Esophagus muscularis mucosa (tissue), 4 donors: ENCODE data around the gene GNS. TPM values are rescaled to one million over a fixed set of nuclear protein-coding genes. Genes with fewer than 3 reads are reported as not detected.
A peak's percentile ranks its signal among the peaks of the same experiment; 100 is the strongest.

Experiments used
- DNase-seq: peaks from one replicate; pipeline ENCODE4 v3.0.0-alpha.2; 2017; ENCODE audit errors: extremely low spot score
- H3K27ac ChIP-seq, 4 donors: fragments of 200-600 bp; sonication (generic); replicated peaks in 1 of 4; 1 replicate in 3 of 4; 2 replicates in 1 of 4; pipeline ENCODE4 v1.5.1; 2016 to 2019; ENCODE audit warnings: mild to moderate bottlenecking in 1 of 4
- H3K27me3 ChIP-seq, 4 donors: fragments of 200-600 bp; sonication (generic); one replicate each; pipeline versions ENCODE4 v1.5.1 to v1.6.0; 2016 to 2019
- H3K36me3 ChIP-seq, 4 donors: fragments of 200-600 bp; sonication (generic); one replicate each; pipeline ENCODE4 v1.5.1; 2016 to 2019
- H3K4me1 ChIP-seq, 4 donors: fragments of 200-600 bp; sonication (generic); one replicate each; pipeline ENCODE4 v1.5.1; 2016 to 2019
- H3K4me3 ChIP-seq, 4 donors: fragments of 200-600 bp; sonication (generic); 1 replicate in 2 of 4; 2 replicates in 2 of 4; pipeline ENCODE4 v1.5.1; 2016 to 2019; ENCODE audit warnings: mild to moderate bottlenecking in 4 of 4, moderate library complexity in 1 of 4
- H3K9me3 ChIP-seq, 4 donors: fragments of 200-600 bp; sonication (generic); 1 replicate in 3 of 4; 2 replicates in 1 of 4; pipeline ENCODE4 v1.5.1; 2016 to 2019
- CTCF ChIP-seq, 3 experiments: fragments of 200-600 bp in 2 of 3; fragments of 450-650 bp in 1 of 3; sonication (generic) in 2 of 3; IDR thresholded peaks; one replicate each; pipeline ENCODE4 v1.5.1; 2017 to 2019; ENCODE audit warnings: antibody characterized with exemption in 3 of 3, mild to moderate bottlenecking in 2 of 3, moderate library complexity in 1 of 3
- EP300 ChIP-seq: sonication (generic); formaldehyde crosslinking; IDR thresholded peaks from one replicate; pipeline ENCODE4 v1.6.1; 2017; ENCODE audit warnings: antibody characterized with exemption
- POLR2A ChIP-seq: fragments of 450-650 bp; IDR thresholded peaks from one replicate; pipeline ENCODE4 v1.6.1; 2017; ENCODE audit warnings: antibody characterized with exemption, moderate library complexity, mild to moderate bottlenecking, low read depth
- POLR2AphosphoS5 ChIP-seq, 2 donors: sonication (generic); formaldehyde crosslinking; IDR thresholded peaks; one replicate each; pipeline ENCODE4 v1.6.1; 2017; ENCODE audit warnings: antibody characterized with exemption in 2 of 2
- WGBS: methylation state at CpG from one replicate; pipeline ENCODE4 v1.1.5; 2018; 5-methylcytosine and 5-hydroxymethylcytosine counted together
- intact Hi-C: fragments of 100-400 bp; cut with DNase I; formaldehyde crosslinking; loops from one replicate; pipeline ENCODE4 v1.15.1; 2023
- total RNA-seq, 4 donors: library from RNA; depleted of rRNA; stranded (reverse); fragments of >200 nt; gene quantifications; one replicate each; pipeline versions ENCODE4 v1.1.0 to v1.2.1, GENCODE V29; 2016

The GNS gene
- 10 to 100 TPM; 71.0 to 92.9 (median 89.9) TPM for total RNA-seq

GRCh38 chr12:64759035-64759894, at the start of gene GNS:
Gene GNS (minus strand): TSS chr12:64759406. CDS start chr12:64759276, 130 bp downstream.
- H3K4me3 ChIP-seq, result peak within 1 kb of the TSS; percentile 72 to 99 (median 89)
- intact Hi-C loops, result no loop called here
- WGBS, result under 1% methylated on average over 53 of the region's 67 CpGs
- peaks cover 16 to 36% (median 27%) of the 10 kb centered on the region in 4 donors for H3K4me1 ChIP-seq
- H3K36me3 ChIP-seq, result peaks cover 0 to 8% (median 2%) of the 10 kb centered on the region in 4 donors
- H3K27me3 ChIP-seq, result no peaks in the 10 kb centered on the region
- peak; percentile 6 for TF ChIP-seq POLR2A
- peak in 1 of 3 experiments; percentile 8 for TF ChIP-seq CTCF (IDR thresholded peaks at IDR 0.05)
- TF ChIP-seq POLR2AphosphoS5 (IDR thresholded peaks at IDR 0.05), result peak; percentile 79 to 93
- peak; percentile 53 for TF ChIP-seq EP300
- no peaks in the 10 kb centered on the region for H3K9me3 ChIP-seq
- H3K27ac ChIP-seq, result peak within 1 kb of the TSS; percentile 82 to 93 (median 87)
- peak; percentile 99 for DNase-seq

- no peak overlapping the region for H3K27ac ChIP-seq
- TF ChIP-seq CTCF (IDR thresholded peaks at IDR 0.05) (no peak), EP300 (no peak), POLR2A (no peak), POLR2AphosphoS5 (IDR thresholded peaks at IDR 0.05) (no peak)
- no peak overlapping the region for H3K4me3 ChIP-seq
- no peaks in the 10 kb centered on the region for H3K9me3 ChIP-seq
- intact Hi-C loops, result no loop called here
- H3K27me3 ChIP-seq, result peaks cover 0 to 17% (median 0%) of the 10 kb centered on the region in 4 donors
- H3K36me3 ChIP-seq, result no peaks in the 10 kb centered on the region
- WGBS, result 46% methylated on average over 5 of the region's 5 CpGs
- DNase-seq, result no peak
- no peaks in the 10 kb centered on the region for H3K4me1 ChIP-seq
These were observed 48.9 kb upstream of the GNS start for GRCh38 chr12:64808110-64808509.

- Histone ChIP-seq H3K36me3 (no peaks in the 10 kb centered on the region), H3K27me3 (peaks cover 0 to 17% (median 0%) of the 10 kb centered on the region in 4 donors), H3K4me3 (no peak overlapping the region), H3K9me3 (no peaks in the 10 kb centered on the region), H3K4me1 (no peaks in the 10 kb centered on the region), H3K27ac (no peak overlapping the region)
- 74% methylated on average over 7 of the region's 7 CpGs for WGBS
- no peak for DNase-seq
- TF ChIP-seq CTCF (IDR thresholded peaks at IDR 0.05) (no peak), POLR2A (no peak), EP300 (no peak)
- intact Hi-C loops, result no loop called here
These were observed 47.6 kb upstream of the GNS start for GRCh38 chr12:64806593-64807460.

GRCh38 chr12:64806173-64806572, 47.0 kb upstream of the GNS start:
- Histone ChIP-seq H3K4me3 (no peak overlapping the region), H3K27ac (no peak overlapping the region), H3K27me3 (peaks cover 0 to 17% (median 0%) of the 10 kb centered on the region in 4 donors), H3K36me3 (no peaks in the 10 kb centered on the region), H3K4me1 (no peaks in the 10 kb centered on the region), H3K9me3 (no peaks in the 10 kb centered on the region)
- WGBS, result 68% methylated on average over 2 of the region's 2 CpGs
- DNase-seq, result no peak
- intact Hi-C loops, result no loop called here
- TF ChIP-seq POLR2A (no peak), POLR2AphosphoS5 (IDR thresholded peaks at IDR 0.05) (no peak), EP300 (no peak), CTCF (IDR thresholded peaks at IDR 0.05) (no peak)
